Type B pancreatic cell (in vitro differentiated cells): ENCODE results near the gene BOK. TPM values are rescaled to one million over a fixed set of nuclear protein-coding genes. Genes with fewer than 3 reads are reported as not detected.

Experiments
- DNase-seq: peaks from one replicate; pipeline ENCODE4 v3.0.0; 2021; ENCODE audit warnings: mixed read lengths; ENCODE audit not compliant: unreplicated experiment; ENCODE audit errors: extremely low spot score
- H3K27ac Mint-ChIP-seq: 2 replicates; pipeline ENCODE4 v1.8.0; 2021; ENCODE audit warnings: mild to moderate bottlenecking, mixed read lengths
- H3K27me3 Mint-ChIP-seq: 2 replicates; pipeline ENCODE4 v1.8.0; 2021; ENCODE audit warnings: mixed read lengths
- H3K36me3 Mint-ChIP-seq: 2 replicates; pipeline ENCODE4 v1.8.0; 2021; ENCODE audit warnings: mixed read lengths
- H3K4me1 Mint-ChIP-seq: one replicate; pipeline ENCODE4 v1.8.0; 2021; ENCODE audit warnings: mixed read lengths; ENCODE audit not compliant: unreplicated experiment
- H3K4me3 Mint-ChIP-seq: 2 replicates; pipeline ENCODE4 v1.8.0; 2021; ENCODE audit warnings: mild to moderate bottlenecking, mixed read lengths
- H3K9me3 Mint-ChIP-seq: 2 replicates; pipeline ENCODE4 v1.8.0; 2021; ENCODE audit warnings: mixed read lengths
- CTCF ChIP-seq: fragments of 200-600 bp; sonication (generic); conservative IDR thresholded peaks from 2 replicates; pipeline ENCODE4 v1.5.0; 2021; ENCODE audit warnings: antibody characterized with exemption, mild to moderate bottlenecking
- total RNA-seq: library from RNA; stranded (reverse); gene quantifications from 2 replicates; pipeline ENCODE4 v1.2.1, GENCODE V29; 2021; ENCODE audit warnings: low replicate concordance

BOK gene
- total RNA-seq, 1 donor from 2014 or later = 41.5 TPM

DNA sequence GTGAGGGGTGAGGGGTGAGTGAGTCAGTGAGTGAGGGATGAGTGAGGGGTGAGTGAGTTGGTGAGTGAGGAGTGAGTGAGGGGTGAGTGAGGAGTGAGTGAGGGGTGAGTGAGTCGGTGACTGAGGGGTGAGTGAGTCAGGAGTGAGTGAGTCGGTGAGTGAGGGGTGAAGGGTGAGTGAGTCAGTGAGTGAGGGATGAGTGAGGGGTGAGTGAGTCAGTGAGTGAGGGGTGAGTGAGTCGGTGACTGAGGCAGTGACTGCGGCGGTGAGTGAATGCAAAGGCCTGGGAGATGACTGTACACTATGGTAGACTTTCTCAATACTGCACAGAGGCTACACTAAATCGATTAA lies 61.8 kb downstream of the BOK start:
- DNase-seq = no peak
- no peak overlapping the region for H3K27ac Mint-ChIP-seq
- no peaks in the 10 kb centered on the region for H3K27me3 Mint-ChIP-seq
- H3K4me1 Mint-ChIP-seq = peaks cover 9% of the 10 kb centered on the region
- no peak overlapping the region for H3K4me3 Mint-ChIP-seq
- no peak for TF ChIP-seq CTCF
- no peaks in the 10 kb centered on the region for H3K9me3 Mint-ChIP-seq
- H3K36me3 Mint-ChIP-seq = peaks cover 26% of the 10 kb centered on the region

Other genes starting within 250 kb of the BOK start
- gene HDLBP, start 243.1 kb upstream of the BOK start, total RNA-seq = 466 and 659 TPM in 2 replicates
- 333 and 425 TPM in 2 replicates for gene SEPTIN2, start 242.8 kb upstream of the BOK start, total RNA-seq
- 62.5 and 71.1 TPM in 2 replicates for gene FARP2, start 202.5 kb upstream of the BOK start, total RNA-seq
- 182 and 198 TPM in 2 replicates for gene STK25, start 50.2 kb upstream of the BOK start, total RNA-seq
- gene THAP4, start 78.4 kb downstream of the BOK start, total RNA-seq = 51.3 and 53.3 TPM in 2 replicates
- 96.5 and 112 TPM in 2 replicates for gene ATG4B, start 78.9 kb downstream of the BOK start, total RNA-seq
- gene DTYMK, start 128.1 kb downstream of the BOK start, total RNA-seq = 32.7 and 66.7 TPM in 2 replicates
- 37.6 and 48.8 TPM in 2 replicates for gene ING5, start 143.3 kb downstream of the BOK start, total RNA-seq
- gene D2HGDH, start 175.9 kb downstream of the BOK start, total RNA-seq = 17.3 and 36.0 TPM in 2 replicates
- gene GAL3ST2, start 218.1 kb downstream of the BOK start, total RNA-seq = 0.19 and 0.29 TPM in 2 replicates